ENCODE results near the gene LYVE1. TPM values are rescaled to one million over a fixed set of nuclear protein-coding genes. Genes with fewer than 3 reads are reported as not detected.

Gene LYVE1
- total RNA-seq, 4 donors from 2014 or later = 36.1 to 104 (median 71.9) TPM

GRCh38 chr11:10591741-10592140 is 23.3 kb upstream of the LYVE1 start:
- TF ChIP-seq EP300 (IDR thresholded peaks at IDR 0.05) (no peak), POLR2A (IDR thresholded peaks at IDR 0.05) (no peak), CTCF (IDR thresholded peaks at IDR 0.05) (no peak)
- Histone ChIP-seq H3K4me1 (peaks cover 0 to 3% (median 0%) of the 10 kb centered on the region in 4 donors), H3K4me3 (no peak overlapping the region), H3K27me3 (no peaks in the 10 kb centered on the region), H3K36me3 (no peaks in the 10 kb centered on the region), H3K27ac (peak overlapping the region in 1 of 4 donors; percentile 25), H3K9me3 (no peaks in the 10 kb centered on the region)
- WGBS, 2 donors = 63 to 70% methylated on average over 2 of the region's 2 CpGs
- no peak for DNase-seq (ENCODE audit: low spot score in 2 of 2)

GRCh38 chr11:10590218-10590915 is 21.9 kb upstream of the LYVE1 start:
- WGBS, 2 donors = 79 to 87% methylated on average over 2 of the region's 2 CpGs
- no peak overlapping the region for H3K27ac ChIP-seq
- H3K36me3 ChIP-seq = no peaks in the 10 kb centered on the region
- DNase-seq (ENCODE audit: low spot score in 2 of 2) = no peak
- peaks cover 0 to 13% (median 0%) of the 10 kb centered on the region in 4 donors for H3K4me1 ChIP-seq
- TF ChIP-seq CTCF (IDR thresholded peaks at IDR 0.05) (no peak), EP300 (IDR thresholded peaks at IDR 0.05) (no peak), POLR2A (IDR thresholded peaks at IDR 0.05) (no peak)
- H3K9me3 ChIP-seq = no peaks in the 10 kb centered on the region
- H3K27me3 ChIP-seq = no peaks in the 10 kb centered on the region
- no peak overlapping the region for H3K4me3 ChIP-seq

GRCh38 chr11:10588904-10589303 is 20.4 kb upstream of the LYVE1 start:
- Histone ChIP-seq H3K4me1 (peaks cover 0 to 22% (median 0%) of the 10 kb centered on the region in 4 donors), H3K27ac (no peak overlapping the region), H3K4me3 (no peak overlapping the region), H3K36me3 (no peaks in the 10 kb centered on the region), H3K9me3 (no peaks in the 10 kb centered on the region), H3K27me3 (no peaks in the 10 kb centered on the region)
- TF ChIP-seq POLR2A (IDR thresholded peaks at IDR 0.05) = no peak
- no peak for TF ChIP-seq EP300 (IDR thresholded peaks at IDR 0.05)
- TF ChIP-seq CTCF (IDR thresholded peaks at IDR 0.05) = no peak
- WGBS, 2 donors = 84 to 90% methylated on average over 2 of the region's 2 CpGs
- DNase-seq (ENCODE audit: low spot score in 2 of 2) = no peak

GRCh38 chr11:10587995-10588394 is 19.5 kb upstream of the LYVE1 start:
- TF ChIP-seq CTCF (IDR thresholded peaks at IDR 0.05) (no peak), POLR2A (IDR thresholded peaks at IDR 0.05) (no peak), EP300 (IDR thresholded peaks at IDR 0.05) (no peak)

GRCh38 chr11:10587388-10587787 is 18.9 kb upstream of the LYVE1 start:
- TF ChIP-seq CTCF (IDR thresholded peaks at IDR 0.05) (no peak), EP300 (IDR thresholded peaks at IDR 0.05) (no peak), POLR2A (IDR thresholded peaks at IDR 0.05) (no peak)
- H3K9me3 ChIP-seq = no peaks in the 10 kb centered on the region
- WGBS, 2 donors = 82 to 87% methylated on average over 7 of the region's 7 CpGs
- peaks cover 0 to 29% (median 0%) of the 10 kb centered on the region in 4 donors for H3K4me1 ChIP-seq
- H3K27ac ChIP-seq = peak overlapping the region in 2 of 4 donors; percentile 56 to 74
- H3K27me3 ChIP-seq = no peaks in the 10 kb centered on the region
- DNase-seq (ENCODE audit: low spot score in 2 of 2) = no peak
- no peaks in the 10 kb centered on the region for H3K36me3 ChIP-seq
- H3K4me3 ChIP-seq = no peak overlapping the region

More at GRCh38 chr11:10587995-10588394, 19.5 kb upstream of the LYVE1 start:
- DNase-seq (ENCODE audit: low spot score in 2 of 2) = no peak
- Histone ChIP-seq H3K9me3 (no peaks in the 10 kb centered on the region), H3K4me1 (peaks cover 0 to 29% (median 0%) of the 10 kb centered on the region in 4 donors), H3K27me3 (no peaks in the 10 kb centered on the region), H3K4me3 (no peak overlapping the region), H3K36me3 (no peaks in the 10 kb centered on the region), H3K27ac (peak overlapping the region in 2 of 4 donors; percentile 56 to 74)
- WGBS, 2 donors = 79 to 87% methylated on average over 3 of the region's 3 CpGs
